GM23338 (cell line): ENCODE measurements around the gene SERBP1. TPM values are rescaled to one million over a fixed set of nuclear protein-coding genes. Genes with fewer than 3 reads are reported as not detected.

Experiments
- ATAC-seq: fragments of 200-7000 bp; cut with Tn5 transposase; 3 replicates; pipeline ENCODE4 v1.9.1; 2020
- DNase-seq: peaks from one replicate; pipeline ENCODE4 v3.0.0-alpha.2; 2015; ENCODE audit warnings: low spot score
- H2AFZ ChIP-seq: fragments of 200-600 bp; sonication (generic); 2 replicates; pipeline ENCODE4 v1.8.0; 2016; ENCODE audit warnings: antibody characterized with exemption, mild to moderate bottlenecking, moderate library complexity
- H3F3A ChIP-seq: fragments of 200-600 bp; sonication (generic); replicated peaks from 2 replicates; pipeline ENCODE4 v1.8.0; 2017; ENCODE audit warnings: antibody characterized with exemption, mixed run types, low read depth
- H3K27ac ChIP-seq: fragments of 200-600 bp; sonication (generic); 2 replicates; pipeline ENCODE4 v1.6.1; 2016; ENCODE audit warnings: low read depth
- H3K27me3 ChIP-seq: fragments of 200-600 bp; sonication (generic); 2 replicates; pipeline ENCODE4 v1.8.0; 2016; ENCODE audit warnings: mild to moderate bottlenecking, mixed run types, moderate library complexity; ENCODE audit not compliant: insufficient read depth
- H3K36me3 ChIP-seq: fragments of 200-600 bp; sonication (generic); 2 replicates; pipeline ENCODE4 v1.8.0; 2016; ENCODE audit warnings: mild to moderate bottlenecking; ENCODE audit not compliant: insufficient read depth
- H3K4me1 ChIP-seq: fragments of 200-600 bp; sonication (generic); 2 replicates; pipeline ENCODE4 v1.8.0; 2016; ENCODE audit warnings: mild to moderate bottlenecking, moderate library complexity; ENCODE audit not compliant: insufficient read depth
- H3K4me2 ChIP-seq: fragments of 200-600 bp; sonication (generic); 2 replicates; pipeline ENCODE4 v1.7.1; 2017; ENCODE audit warnings: mixed run types
- H3K4me3 ChIP-seq: fragments of 200-600 bp; sonication (generic); 2 replicates; pipeline ENCODE4 v1.6.1; 2016; ENCODE audit warnings: mixed run types
- H3K79me2 ChIP-seq: fragments of 200-600 bp; sonication (generic); replicated peaks from 2 replicates; pipeline ENCODE4 v1.8.0; 2017; ENCODE audit warnings: mild to moderate bottlenecking; ENCODE audit not compliant: insufficient read depth
- H3K9me2 ChIP-seq: fragments of 200-600 bp; sonication (generic); 2 replicates; pipeline ENCODE4 v1.8.0; 2017; ENCODE audit not compliant: insufficient read depth
- H4K20me1 ChIP-seq: fragments of 200-600 bp; sonication (generic); replicated peaks from 2 replicates; pipeline ENCODE4 v1.8.0; 2017; ENCODE audit warnings: mild to moderate bottlenecking; ENCODE audit not compliant: insufficient read depth
- H3K27ac Mint-ChIP-seq: 2 replicates; pipeline ENCODE4 v1.8.0; 2020; ENCODE audit warnings: inconsistent platforms, mild to moderate bottlenecking, moderate library complexity, mixed read lengths
- H3K27me3 Mint-ChIP-seq: 3 replicates; pipeline ENCODE4 v1.8.0; 2022; ENCODE audit warnings: low read depth, mild to moderate bottlenecking, moderate library complexity, mixed read lengths, inconsistent platforms; ENCODE audit not compliant: insufficient read depth, poor library complexity
- H3K36me3 Mint-ChIP-seq: 3 replicates; pipeline ENCODE4 v1.8.0; 2021; ENCODE audit warnings: low read depth, mild to moderate bottlenecking, inconsistent platforms, moderate library complexity, mixed read lengths
- H3K4me1 Mint-ChIP-seq: 3 replicates; pipeline ENCODE4 v1.8.0; 2020; ENCODE audit warnings: mild to moderate bottlenecking, inconsistent platforms, mixed read lengths
- H3K4me3 Mint-ChIP-seq: 3 replicates; pipeline ENCODE4 v1.8.0; 2021; ENCODE audit warnings: moderate library complexity, mild to moderate bottlenecking, inconsistent platforms, mixed read lengths
- H3K9me3 Mint-ChIP-seq: 3 replicates; pipeline ENCODE4 v1.8.0; 2020; ENCODE audit warnings: moderate library complexity, mild to moderate bottlenecking, inconsistent platforms, mixed read lengths
- CREB1 ChIP-seq: fragments of 250-450 bp; sonication (Bioruptor Pico); IDR thresholded peaks from 2 replicates; pipeline ENCODE4 v1.5.0; 2020; ENCODE audit warnings: low read depth, mild to moderate bottlenecking, moderate library complexity
- CTCF ChIP-seq, 2 experiments: fragments of 200-600 bp in 1 of 2; sonication (generic) in 1 of 2; conservative IDR thresholded peaks; 2 replicates each; pipeline versions ENCODE4 v1.5.1 to v1.6.1; 2016 to 2017; ENCODE audit warnings: antibody characterized with exemption in 2 of 2, low read depth in 2 of 2, mild to moderate bottlenecking in 2 of 2, moderate library complexity in 1 of 2
- EZH2 ChIP-seq: fragments of 200-600 bp; sonication (generic); IDR thresholded peaks from one replicate; pipeline ENCODE4 v1.8.0; 2017; ENCODE audit warnings: antibody characterized with exemption, mild to moderate bottlenecking, low read depth; ENCODE audit not compliant: unreplicated experiment
- NANOG ChIP-seq: IDR thresholded peaks from 2 replicates; pipeline ENCODE4 v1.6.1; 2016; ENCODE audit warnings: antibody characterized with exemption, borderline replicate concordance
- ZNF331 ChIP-seq: fragments of 250-450 bp; sonication (Bioruptor Pico); IDR thresholded peaks from 2 replicates; pipeline ENCODE4 v1.5.0; 2020; ENCODE audit warnings: low read depth, mild to moderate bottlenecking, moderate library complexity
- polyA plus RNA-seq: library from polyadenylated mRNA; unstranded; fragments of >200 nt; fragmentation: Nextera tagmentation; extraction: Ambion mirVana; gene quantifications from 2 replicates; pipeline ENCODE4 v1.2.1, GENCODE V29; 2016
- total RNA-seq: library from RNA; depleted of rRNA; stranded (reverse); fragments of >200 nt; shearing (Covaris generic); gene quantifications from 2 replicates; pipeline ENCODE4 v1.2.3, GENCODE V29; 2014

SERBP1 gene
- total and polyA plus RNA-seq, 2 experiments from 2014 or later: 559 to 674 TPM

- no peaks in the 10 kb centered on the region for H3K79me2 ChIP-seq
- peaks cover 62% of the 10 kb centered on the region for H3K4me1 ChIP-seq
- Mint-ChIP-seq H3K27ac (no peak overlapping the region), H3K36me3 (no peaks in the 10 kb centered on the region), H3K4me3 (no peak overlapping the region), H3K27me3 (peaks cover 7% of the 10 kb centered on the region), H3K4me1 (peaks cover 74% of the 10 kb centered on the region), H3K9me3 (no peaks in the 10 kb centered on the region)
- no peaks in the 10 kb centered on the region for H4K20me1 ChIP-seq
- no peaks in the 10 kb centered on the region; the same call in 1 of the 2 replicates for H3F3A ChIP-seq
- TF ChIP-seq NANOG: no peak
- DNase-seq (peak; percentile 42), ATAC-seq (peak; percentile 25)
- no peaks in the 10 kb centered on the region; the same call in 1 of the 2 replicates for H3K9me2 ChIP-seq
- 0 out of 2 replicates have a peak overlapping the region, but pooled peaks have one; percentile 7 for H3K4me2 ChIP-seq
- no peaks in the 10 kb centered on the region for H3K27me3 ChIP-seq
- H3K4me3 ChIP-seq: no peak overlapping the region
- no peaks in the 10 kb centered on the region for H3K36me3 ChIP-seq
- peak overlapping the region; percentile 60; the same call in 1 of the 2 replicates for H2AFZ ChIP-seq
- H3K27ac ChIP-seq: 0 out of 2 replicates have a peak overlapping the region, but pooled peaks have one; percentile 3
Measured at GRCh38 chr1:67460676-67461500, 30.7 kb upstream of the SERBP1 start.

GRCh38 chr1:67459068-67459467, 28.9 kb upstream of the SERBP1 start:
- TF ChIP-seq ZNF331: no peak
- peak; percentile 82 for TF ChIP-seq NANOG
- H3K4me1 ChIP-seq: peaks cover 59% of the 10 kb centered on the region
- Mint-ChIP-seq H3K4me3 (peak overlapping the region; percentile 62), H3K4me1 (peaks cover 64% of the 10 kb centered on the region), H3K27ac (peak overlapping the region; percentile 39), H3K27me3 (peaks cover 5% of the 10 kb centered on the region), H3K9me3 (no peaks in the 10 kb centered on the region), H3K36me3 (no peaks in the 10 kb centered on the region)
- ATAC-seq (peak; percentile 87), DNase-seq (peak; percentile 69)
- peak overlapping the region; percentile 14; the same call in 1 of the 2 replicates for H3K27ac ChIP-seq
- H3F3A ChIP-seq: no peaks in the 10 kb centered on the region; the same call in 1 of the 2 replicates
- H3K4me3 ChIP-seq: peak overlapping the region; percentile 30
- no peaks in the 10 kb centered on the region for H3K27me3 ChIP-seq
- no peaks in the 10 kb centered on the region for H4K20me1 ChIP-seq
- peak overlapping the region; percentile 42 for H3K4me2 ChIP-seq
- H3K79me2 ChIP-seq: no peaks in the 10 kb centered on the region
- H2AFZ ChIP-seq: no peak overlapping the region
- H3K36me3 ChIP-seq: no peaks in the 10 kb centered on the region
- no peaks in the 10 kb centered on the region; the same call in 1 of the 2 replicates for H3K9me2 ChIP-seq

GRCh38 chr1:67458663-67459062, 28.5 kb upstream of the SERBP1 start:
- ATAC-seq: peak; percentile 91
- H3K4me1 Mint-ChIP-seq: peaks cover 61% of the 10 kb centered on the region
- peak; percentile 77 for DNase-seq
- no peaks in the 10 kb centered on the region for H4K20me1 ChIP-seq
- peak overlapping the region; percentile 30 for H3K4me3 ChIP-seq
- TF ChIP-seq CTCF (conservative IDR thresholded peaks at IDR 0.05; ENCODE audit: low read depth in 2 of 2) (0 out of 4 replicates have a peak, but pooled peaks of 1 of the 2 experiments have one; percentile 3), CREB1 (CRISPR knock-in tag) (0 out of 2 replicates have a peak, but pooled peaks have one; percentile 11), EZH2 (no peak), NANOG (no peak)
- H3K27me3 Mint-ChIP-seq: peaks cover 5% of the 10 kb centered on the region
- peaks cover 55% of the 10 kb centered on the region for H3K4me1 ChIP-seq
- H3K27ac ChIP-seq: peak overlapping the region; percentile 55
- peak overlapping the region; percentile 62 for H3K4me3 Mint-ChIP-seq
- no peaks in the 10 kb centered on the region; the same call in 1 of the 2 replicates for H3F3A ChIP-seq
- no peak overlapping the region for H2AFZ ChIP-seq
- peak overlapping the region; percentile 39 for H3K27ac Mint-ChIP-seq
- H3K4me2 ChIP-seq: peak overlapping the region; percentile 42
- H3K79me2 ChIP-seq: no peaks in the 10 kb centered on the region
- no peaks in the 10 kb centered on the region for H3K9me3 Mint-ChIP-seq
- no peaks in the 10 kb centered on the region for H3K27me3 ChIP-seq
- no peaks in the 10 kb centered on the region; the same call in 1 of the 2 replicates for H3K9me2 ChIP-seq
- H3K36me3 Mint-ChIP-seq: no peaks in the 10 kb centered on the region
- H3K36me3 ChIP-seq: no peaks in the 10 kb centered on the region
